Epithelial cell of proximal tubule (primary cell): ENCODE measurements around the gene TFB1M. TPM values are rescaled to one million over a fixed set of nuclear protein-coding genes. Genes with fewer than 3 reads are reported as not detected.

Experiments
- DNase-seq: peaks from one replicate; pipeline ENCODE4 v3.0.0-alpha.2; 2011; ENCODE audit warnings: low read depth
- H3K4me3 ChIP-seq: 2 replicates; pipeline ENCODE4 v1.5.1; 2011; ENCODE audit warnings: low read depth, mild to moderate bottlenecking, low read length
- CTCF ChIP-seq: conservative IDR thresholded peaks from 2 replicates; pipeline ENCODE4 v1.5.1; 2012; ENCODE audit warnings: low read depth, mild to moderate bottlenecking, low read length
- total RNA-seq: library from RNA; depleted of rRNA; stranded (reverse); fragments of >200 nt; gene quantifications from 2 replicates; pipeline ENCODE4 v1.2.3, GENCODE V29; 2015

The TFB1M gene
- total RNA-seq, 1 donor from 2014 or later: 19.3 TPM

DNA sequence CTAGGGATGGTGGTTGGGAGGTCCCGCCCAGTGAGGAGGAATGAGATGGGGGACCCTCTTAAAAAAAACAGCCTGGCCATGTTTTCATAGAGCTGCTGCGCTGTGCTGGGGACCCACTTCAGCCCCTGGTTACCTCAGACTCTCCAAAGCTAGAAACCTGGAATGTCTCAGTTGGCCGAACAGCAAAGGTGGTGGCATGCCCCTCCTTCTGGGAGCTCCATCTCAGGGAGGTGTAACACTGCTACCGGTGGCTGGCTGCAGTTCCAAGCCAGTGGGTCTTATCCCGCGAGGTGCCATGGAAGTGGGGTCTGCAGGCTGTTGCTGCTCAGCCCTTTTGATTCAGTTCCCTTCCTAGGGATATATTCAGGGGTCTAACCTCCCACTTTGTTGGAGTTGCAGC is 35.7 kb upstream of the TFB1M start:
- no peak overlapping the region for H3K4me3 ChIP-seq
- no peak for TF ChIP-seq CTCF
- no peak for DNase-seq

GRCh38 chr6:155349129-155349528 is 34.8 kb upstream of the TFB1M start:
- H3K4me3 ChIP-seq: no peak overlapping the region
- DNase-seq: no peak
- TF ChIP-seq CTCF: no peak

DNA sequence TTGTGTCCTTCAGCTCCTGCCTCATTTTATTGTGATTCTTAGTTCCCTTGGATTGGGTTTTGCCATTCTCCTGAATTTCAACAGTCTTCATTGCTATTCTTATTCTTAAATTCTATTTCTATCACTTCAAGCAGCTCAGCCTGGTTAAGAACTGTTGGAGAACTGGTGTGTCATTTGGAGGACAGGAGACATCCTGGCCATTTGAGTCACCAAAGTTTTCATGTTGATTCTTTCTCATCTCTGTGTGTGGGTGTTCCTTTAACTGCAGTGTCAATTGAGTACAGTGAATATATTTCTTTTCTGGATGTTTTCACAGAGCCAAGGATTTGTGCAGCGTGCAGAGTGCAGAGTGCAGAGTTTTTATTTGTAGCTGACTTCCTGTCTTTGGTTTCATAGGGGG is 33.5 kb upstream of the TFB1M start:
- no peak for TF ChIP-seq CTCF
- no peak overlapping the region for H3K4me3 ChIP-seq
- no peak for DNase-seq

- H3K4me3 ChIP-seq: no peak overlapping the region
- DNase-seq: no peak
- no peak for TF ChIP-seq CTCF
Observed at GRCh38 chr6:155346957-155347356, 32.7 kb upstream of the TFB1M start.

- no peak for DNase-seq
- no peak for TF ChIP-seq CTCF
- H3K4me3 ChIP-seq: no peak overlapping the region
Observed at GRCh38 chr6:155344341-155345006, 30.2 kb upstream of the TFB1M start.

GRCh38 chr6:155341130-155341828 is 27.0 kb upstream of the TFB1M start:
- no peak for DNase-seq

More at GRCh38 chr6:155341130-155341828, 27.0 kb upstream of the TFB1M start:
- H3K4me3 ChIP-seq: no peak overlapping the region
- TF ChIP-seq CTCF: no peak
